EH (cell line): ENCODE data around the gene MRGPRX2.

Source experiments
- DNase-seq: peaks from one replicate; pipeline ENCODE4 v3.0.0-alpha.2; 2015; ENCODE audit warnings: low read depth

Gene MRGPRX2

GRCh38 chr11:19075636-19076035, 15.1 kb upstream of the MRGPRX2 start:
- DNase-seq = peak; percentile 13

- DNase-seq = no peak
Observed at GRCh38 chr11:19073454-19074415, 13.2 kb upstream of the MRGPRX2 start.

GRCh38 chr11:19072464-19072863, 11.9 kb upstream of the MRGPRX2 start:
- no peak for DNase-seq

- DNase-seq = peak; percentile 90
Observed at GRCh38 chr11:19071255-19071654, 10.7 kb upstream of the MRGPRX2 start.

- no peak for DNase-seq
Observed at GRCh38 chr11:19059833-19060232, 684 bp downstream of the MRGPRX2 start.

GRCh38 chr11:19055905-19056304, 4.6 kb downstream of the MRGPRX2 start:
- no peak for DNase-seq

- no peak for DNase-seq
Observed at GRCh38 chr11:19055016-19055415, 5.5 kb downstream of the MRGPRX2 start.

GRCh38 chr11:19053909-19054308, 6.6 kb downstream of the MRGPRX2 start:
- no peak for DNase-seq

- no peak for DNase-seq
Observed at GRCh38 chr11:19050281-19050680, 10.2 kb downstream of the MRGPRX2 start.

GRCh38 chr11:19049351-19049750, 11.2 kb downstream of the MRGPRX2 start:
- no peak for DNase-seq

- no peak for DNase-seq
Observed at GRCh38 chr11:19040051-19040450, 20.5 kb downstream of the MRGPRX2 start.

- DNase-seq = no peak
Observed at GRCh38 chr11:19039409-19039808, 21.1 kb downstream of the MRGPRX2 start.

GRCh38 chr11:19032990-19033389, 27.5 kb downstream of the MRGPRX2 start:
- no peak for DNase-seq

- peak; percentile 45 for DNase-seq
Observed at GRCh38 chr11:19027829-19028595, 32.5 kb downstream of the MRGPRX2 start.

GRCh38 chr11:19026862-19027261, 33.7 kb downstream of the MRGPRX2 start:
- no peak for DNase-seq

- DNase-seq = peak; percentile 8
Observed at GRCh38 chr11:19025481-19026406, 34.8 kb downstream of the MRGPRX2 start.

GRCh38 chr11:19020831-19021230, 39.7 kb downstream of the MRGPRX2 start:
- DNase-seq = no peak

GRCh38 chr11:19018901-19019300, 41.6 kb downstream of the MRGPRX2 start:
- DNase-seq = no peak

- DNase-seq = no peak
Observed at GRCh38 chr11:19013181-19013857, 47.2 kb downstream of the MRGPRX2 start.

GRCh38 chr11:19012636-19013035, 47.9 kb downstream of the MRGPRX2 start:
- DNase-seq = no peak
